Measurements from ENCODE around the gene SLC49A4.

- TF ChIP-seq CTCF (IDR thresholded peaks at IDR 0.05; ENCODE audit: control extremely low read depth in 1 of 3, insufficient read depth in 1 of 3, low read depth in 1 of 3, low read length in 3 of 3) = no peak
- no peak for TF ChIP-seq NANOG (IDR thresholded peaks at IDR 0.05; ENCODE audit: insufficient read depth, low read depth, low read length, poor library complexity, severe bottlenecking)
- no peak for TF ChIP-seq USF2 (IDR thresholded peaks at IDR 0.05; ENCODE audit: low read length)
- no peak for TF ChIP-seq MAX (IDR thresholded peaks at IDR 0.05)
- TF ChIP-seq SIX5 (IDR thresholded peaks at IDR 0.05; ENCODE audit: low read depth, low read length) = no peak
- TF ChIP-seq POLR2A (IDR thresholded peaks at IDR 0.05; ENCODE audit: control extremely low read depth in 1 of 2, low read depth in 2 of 2, low read length in 2 of 2) = no peak
Observed at GRCh38 chr3:122882361-122882947, 87.6 kb downstream of the SLC49A4 start.

Data from H1 (cell line).